ENCODE data around the gene KCNQ1.

DNA sequence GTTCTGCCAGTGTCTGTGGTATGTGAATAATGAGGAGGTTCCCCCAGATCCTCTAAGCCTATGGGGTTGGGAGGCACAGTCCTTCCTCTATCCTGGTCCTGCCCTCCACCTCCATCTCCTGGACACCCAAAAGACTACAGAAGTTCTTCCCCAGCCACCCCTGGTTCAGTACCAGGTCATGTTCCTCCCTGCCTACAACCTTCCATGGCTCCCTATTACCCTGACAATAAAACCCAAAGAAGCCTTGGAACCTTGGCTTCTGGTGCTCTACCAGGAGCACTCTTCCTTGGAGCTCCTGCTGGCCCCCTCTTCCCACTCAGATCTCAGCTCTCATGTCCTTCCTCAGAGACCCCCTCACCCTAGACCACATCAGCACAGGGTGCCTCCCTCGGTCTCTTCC is 13.4 kb upstream of the KCNQ1 start:
- TF ChIP-seq POLR2AphosphoS5 (IDR thresholded peaks at IDR 0.05; ENCODE audit: low read depth, low read length), result no peak
- TF ChIP-seq CTCF (IDR thresholded peaks at IDR 0.05), result no peak
- TF ChIP-seq, protein P1, sequence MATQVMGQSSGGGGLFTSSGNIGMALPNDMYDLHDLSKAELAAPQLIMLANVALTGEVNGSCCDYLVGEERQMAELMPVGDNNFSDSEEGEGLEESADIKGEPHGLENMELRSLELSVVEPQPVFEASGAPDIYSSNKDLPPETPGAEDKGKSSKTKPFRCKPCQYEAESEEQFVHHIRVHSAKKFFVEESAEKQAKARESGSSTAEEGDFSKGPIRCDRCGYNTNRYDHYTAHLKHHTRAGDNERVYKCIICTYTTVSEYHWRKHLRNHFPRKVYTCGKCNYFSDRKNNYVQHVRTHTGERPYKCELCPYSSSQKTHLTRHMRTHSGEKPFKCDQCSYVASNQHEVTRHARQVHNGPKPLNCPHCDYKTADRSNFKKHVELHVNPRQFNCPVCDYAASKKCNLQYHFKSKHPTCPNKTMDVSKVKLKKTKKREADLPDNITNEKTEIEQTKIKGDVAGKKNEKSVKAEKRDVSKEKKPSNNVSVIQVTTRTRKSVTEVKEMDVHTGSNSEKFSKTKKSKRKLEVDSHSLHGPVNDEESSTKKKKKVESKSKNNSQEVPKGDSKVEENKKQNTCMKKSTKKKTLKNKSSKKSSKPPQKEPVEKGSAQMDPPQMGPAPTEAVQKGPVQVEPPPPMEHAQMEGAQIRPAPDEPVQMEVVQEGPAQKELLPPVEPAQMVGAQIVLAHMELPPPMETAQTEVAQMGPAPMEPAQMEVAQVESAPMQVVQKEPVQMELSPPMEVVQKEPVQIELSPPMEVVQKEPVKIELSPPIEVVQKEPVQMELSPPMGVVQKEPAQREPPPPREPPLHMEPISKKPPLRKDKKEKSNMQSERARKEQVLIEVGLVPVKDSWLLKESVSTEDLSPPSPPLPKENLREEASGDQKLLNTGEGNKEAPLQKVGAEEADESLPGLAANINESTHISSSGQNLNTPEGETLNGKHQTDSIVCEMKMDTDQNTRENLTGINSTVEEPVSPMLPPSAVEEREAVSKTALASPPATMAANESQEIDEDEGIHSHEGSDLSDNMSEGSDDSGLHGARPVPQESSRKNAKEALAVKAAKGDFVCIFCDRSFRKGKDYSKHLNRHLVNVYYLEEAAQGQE (IDR thresholded peaks at IDR 0.05; ENCODE audit: low read depth, low read length), result no peak
- no peak for TF ChIP-seq IRF3 (IDR thresholded peaks at IDR 0.05; ENCODE audit: low read depth, low read length)
- TF ChIP-seq RAD21 (IDR thresholded peaks at IDR 0.05; ENCODE audit: low read length), result no peak
- no peak for TF ChIP-seq PBX3 (IDR thresholded peaks at IDR 0.05)
- no peak for TF ChIP-seq GABPA (IDR thresholded peaks at IDR 0.05; ENCODE audit: low read depth)
- TF ChIP-seq CHD2 (IDR thresholded peaks at IDR 0.05; ENCODE audit: low read length, partially characterized antibody), result no peak
- TF ChIP-seq RFX5 (IDR thresholded peaks at IDR 0.05; ENCODE audit: low read length), result no peak
- TF ChIP-seq TEAD4 (IDR thresholded peaks at IDR 0.05; ENCODE audit: borderline replicate concordance, insufficient read depth), result no peak
- no peak for TF ChIP-seq TAF1 (IDR thresholded peaks at IDR 0.05; ENCODE audit: borderline replicate concordance, low read depth, low read length)

Data from SK-N-SH (cell line).